ENCODE measurements around the gene C3.

- TF ChIP-seq CTCF (IDR thresholded peaks at IDR 0.05; ENCODE audit: low read depth, low read length) (no peak), EZH2phosphoT487 (IDR thresholded peaks at IDR 0.05; ENCODE audit: low read depth) (no peak)
Observed at GRCh38 chr19:6706633-6706958, 13.9 kb downstream of the C3 start.
